PFSK-1 (cell line): ENCODE results near the gene STIL.

Source experiments
- POLR2AphosphoS5 ChIP-seq: IDR thresholded peaks from 2 replicates; pipeline ENCODE4 v1.6.1; 2012; ENCODE audit warnings: low read depth, mild to moderate bottlenecking, control low read depth, low read length, moderate library complexity
- REST ChIP-seq, 2 experiments: IDR thresholded peaks; 2 replicates each; pipeline versions ENCODE4 v1.6.1 to v1.8.0; 2011 to 2012; ENCODE audit warnings: low read depth in 2 of 2, low read length in 2 of 2, control low read depth in 1 of 2, inconsistent platforms in 1 of 2, mild to moderate bottlenecking in 1 of 2, moderate library complexity in 1 of 2; ENCODE audit not compliant: insufficient read depth in 1 of 2
- SIN3A ChIP-seq: IDR thresholded peaks from 2 replicates; pipeline ENCODE4 v1.6.1; 2012; ENCODE audit warnings: mild to moderate bottlenecking, low read length, moderate library complexity, borderline replicate concordance; ENCODE audit not compliant: insufficient read depth
- TAF1 ChIP-seq: IDR thresholded peaks from 2 replicates; pipeline ENCODE4 v1.6.1; 2012; ENCODE audit warnings: low read length, control low read depth, borderline replicate concordance; ENCODE audit not compliant: insufficient read depth

- TF ChIP-seq TAF1 = no peak
- no peak for TF ChIP-seq POLR2AphosphoS5
- TF ChIP-seq REST (IDR thresholded peaks at IDR 0.05; ENCODE audit: insufficient read depth in 1 of 2, low read depth in 2 of 2, low read length in 2 of 2) = no peak
- TF ChIP-seq SIN3A = no peak
These were observed 19.0 kb upstream of the STIL start for GRCh38 chr1:47332779-47333577.
